Smooth muscle cell (in vitro differentiated cells): ENCODE results near the gene ACAN. TPM values are rescaled to one million over a fixed set of nuclear protein-coding genes. Genes with fewer than 3 reads are reported as not detected.

Source experiments
- polyA plus RNA-seq: library from polyadenylated mRNA; unstranded; fragments of >200 nt; fragmentation: Nextera tagmentation; extraction: Ambion mirVana; gene quantifications from 2 replicates; pipeline ENCODE4 v1.2.1, GENCODE V29; 2016
- total RNA-seq: library from RNA; depleted of rRNA; stranded (reverse); fragments of >200 nt; gene quantifications from 2 replicates; pipeline ENCODE4 v1.2.3, GENCODE V29; 2014

Gene ACAN
- total and polyA plus RNA-seq, 2 experiments from 2014 or later = not detected

Other genes with a start within 250 kb of the ACAN start
- 44.5 and 50.1 TPM in 2 replicates for gene AEN, start 182.1 kb upstream of the ACAN start, total RNA-seq
- gene AEN, start 182.1 kb upstream of the ACAN start, polyA plus RNA-seq = 53.3 and 57.6 TPM in 2 replicates
- gene ISG20, start 164.4 kb upstream of the ACAN start, total RNA-seq = 0.81 and 1.2 TPM in 2 replicates
- 1.1 and 2.6 TPM in 2 replicates for gene ISG20, start 164.4 kb upstream of the ACAN start, polyA plus RNA-seq
- gene HAPLN3, start 92.1 kb downstream of the ACAN start, total RNA-seq = 4.5 and 6.5 TPM in 2 replicates
- 5.2 and 7.6 TPM in 2 replicates for gene HAPLN3, start 92.1 kb downstream of the ACAN start, polyA plus RNA-seq
- gene MFGE8, start 109.9 kb downstream of the ACAN start, total RNA-seq = 185 and 222 TPM in 2 replicates
- gene MFGE8, start 109.9 kb downstream of the ACAN start, polyA plus RNA-seq = 237 and 247 TPM in 2 replicates